GM10266 (cell line): ENCODE results near the gene PIKFYVE.

Experiments
- DNase-seq: peaks from one replicate; pipeline ENCODE4 v3.0.0; 2012; ENCODE audit errors: extremely low spot score
- CTCF ChIP-seq: IDR thresholded peaks from 2 replicates; pipeline ENCODE4 v1.5.1; 2012; ENCODE audit warnings: mild to moderate bottlenecking, low read depth; ENCODE audit not compliant: control insufficient read depth, insufficient read depth; ENCODE audit errors: missing control alignments

PIKFYVE gene

GRCh38 chr2:208311321-208311720 lies 45.3 kb downstream of the PIKFYVE start:
- DNase-seq = peak; percentile 19
- no peak for TF ChIP-seq CTCF

GRCh38 chr2:208311954-208312353 lies 45.9 kb downstream of the PIKFYVE start:
- no peak for TF ChIP-seq CTCF
- peak; percentile 32 for DNase-seq

GRCh38 chr2:208315081-208315788 lies 49.2 kb downstream of the PIKFYVE start:
- peak; percentile 32 for DNase-seq
- peak; percentile 27 for TF ChIP-seq CTCF

GRCh38 chr2:208318127-208318526 lies 52.1 kb downstream of the PIKFYVE start:
- no peak for DNase-seq
- TF ChIP-seq CTCF = no peak

- TF ChIP-seq CTCF = no peak
- no peak for DNase-seq
Measured at GRCh38 chr2:208319391-208319790, 53.3 kb downstream of the PIKFYVE start.

- TF ChIP-seq CTCF = no peak
- peak; percentile 43 for DNase-seq
Measured at GRCh38 chr2:208320686-208321085, 54.6 kb downstream of the PIKFYVE start.

GRCh38 chr2:208326016-208326415 lies 60.0 kb downstream of the PIKFYVE start:
- DNase-seq = no peak
- no peak for TF ChIP-seq CTCF
